ENCODE results near the gene C20orf141.

Gene C20orf141

GRCh38 chr20:2797136-2797983, 17.4 kb upstream of the C20orf141 start:
- no peak overlapping the region for H3K27ac ChIP-seq (ENCODE audit: low read depth, low read length)
- H3K36me3 ChIP-seq (ENCODE audit: control insufficient read depth, insufficient read depth, low read length): peaks cover 13% of the 10 kb centered on the region
- H2AK5ac ChIP-seq (ENCODE audit: low read length): no peak overlapping the region
- peaks cover 7% of the 10 kb centered on the region for H3K27me3 ChIP-seq (ENCODE audit: insufficient read depth, low read length, poor library complexity)
- H4K5ac ChIP-seq (ENCODE audit: low read length): no peak overlapping the region
- H2BK120ac ChIP-seq (ENCODE audit: low read depth, low read length): no peak overlapping the region
- no peaks in the 10 kb centered on the region for H3K79me1 ChIP-seq (ENCODE audit: low read length)
- H3K79me2 ChIP-seq (ENCODE audit: control insufficient read depth, insufficient read depth, low read length): no peaks in the 10 kb centered on the region
- no peak overlapping the region for H2BK5ac ChIP-seq (ENCODE audit: low read length)
- no peak overlapping the region for H2BK15ac ChIP-seq (replicated peaks; ENCODE audit: low read depth)
- no peak overlapping the region for H3K4me3 ChIP-seq (ENCODE audit: low read length)
- WGBS (ENCODE audit: extremely low coverage, insufficient coverage, low lambda C conversion rate): no CpG with 5 or more reads among the region's 16 CpGs
- no peak overlapping the region for H3K23ac ChIP-seq (ENCODE audit: low read length)
- H3K4me2 ChIP-seq (ENCODE audit: low read length): no peak overlapping the region
- H3K4ac ChIP-seq (ENCODE audit: low read depth, low read length): no peak overlapping the region
- H3K4me1 ChIP-seq (ENCODE audit: control insufficient read depth, low read depth, low read length): peaks cover 4% of the 10 kb centered on the region
- H3K9ac ChIP-seq (ENCODE audit: low read length): no peak overlapping the region
- DNase-seq: no peak
- no peak overlapping the region for H4K8ac ChIP-seq (ENCODE audit: low read depth, low read length)
- H3K18ac ChIP-seq (ENCODE audit: low read length): no peak overlapping the region
- H3K56ac ChIP-seq (ENCODE audit: low read length): no peak overlapping the region

GRCh38 chr20:2798095-2798805, 16.5 kb upstream of the C20orf141 start:
- no peak overlapping the region for H4K5ac ChIP-seq (ENCODE audit: low read length)
- H3K56ac ChIP-seq (ENCODE audit: low read length): peak overlapping the region; percentile 25
- peaks cover 13% of the 10 kb centered on the region for H3K27me3 ChIP-seq (ENCODE audit: insufficient read depth, low read length, poor library complexity)
- no peak overlapping the region for H3K4me3 ChIP-seq (ENCODE audit: low read length)
- peaks cover 4% of the 10 kb centered on the region for H3K4me1 ChIP-seq (ENCODE audit: control insufficient read depth, low read depth, low read length)
- H3K4ac ChIP-seq (ENCODE audit: low read depth, low read length): no peak overlapping the region
- no peak overlapping the region for H3K27ac ChIP-seq (ENCODE audit: low read depth, low read length)
- no peak overlapping the region for H2BK120ac ChIP-seq (ENCODE audit: low read depth, low read length)
- DNase-seq: no peak
- H3K36me3 ChIP-seq (ENCODE audit: control insufficient read depth, insufficient read depth, low read length): peaks cover 13% of the 10 kb centered on the region
- no peak overlapping the region for H2BK15ac ChIP-seq (replicated peaks; ENCODE audit: low read depth)
- H3K23ac ChIP-seq (ENCODE audit: low read length): no peak overlapping the region
- H3K79me2 ChIP-seq (ENCODE audit: control insufficient read depth, insufficient read depth, low read length): no peaks in the 10 kb centered on the region
- H3K79me1 ChIP-seq (ENCODE audit: low read length): no peaks in the 10 kb centered on the region
- H4K8ac ChIP-seq (ENCODE audit: low read depth, low read length): no peak overlapping the region
- H3K4me2 ChIP-seq (ENCODE audit: low read length): no peak overlapping the region
- no peak overlapping the region for H2AK5ac ChIP-seq (ENCODE audit: low read length)
- H3K18ac ChIP-seq (ENCODE audit: low read length): no peak overlapping the region
- no peak overlapping the region for H2BK5ac ChIP-seq (ENCODE audit: low read length)
- no peak overlapping the region for H3K9ac ChIP-seq (ENCODE audit: low read length)
- no CpG with 5 or more reads among the region's 19 CpGs for WGBS (ENCODE audit: extremely low coverage, insufficient coverage, low lambda C conversion rate)

GRCh38 chr20:2798814-2799213, 16.0 kb upstream of the C20orf141 start:
- no peaks in the 10 kb centered on the region for H3K79me1 ChIP-seq (ENCODE audit: low read length)
- WGBS (ENCODE audit: extremely low coverage, insufficient coverage, low lambda C conversion rate): no CpG with 5 or more reads among the region's 6 CpGs
- H2BK120ac ChIP-seq (ENCODE audit: low read depth, low read length): no peak overlapping the region
- H3K23ac ChIP-seq (ENCODE audit: low read length): no peak overlapping the region
- H2AK5ac ChIP-seq (ENCODE audit: low read length): no peak overlapping the region
- H4K8ac ChIP-seq (ENCODE audit: low read depth, low read length): no peak overlapping the region
- no peak overlapping the region for H3K27ac ChIP-seq (ENCODE audit: low read depth, low read length)
- peak overlapping the region; percentile 75 for H3K9ac ChIP-seq (ENCODE audit: low read length)
- H3K79me2 ChIP-seq (ENCODE audit: control insufficient read depth, insufficient read depth, low read length): no peaks in the 10 kb centered on the region
- no peak overlapping the region for H2BK15ac ChIP-seq (replicated peaks; ENCODE audit: low read depth)
- no peak overlapping the region for H3K4me2 ChIP-seq (ENCODE audit: low read length)
- peaks cover 4% of the 10 kb centered on the region for H3K4me1 ChIP-seq (ENCODE audit: control insufficient read depth, low read depth, low read length)
- H4K5ac ChIP-seq (ENCODE audit: low read length): no peak overlapping the region
- peak overlapping the region; percentile 97 for H3K56ac ChIP-seq (ENCODE audit: low read length)
- DNase-seq: peak; percentile 84
- H3K36me3 ChIP-seq (ENCODE audit: control insufficient read depth, insufficient read depth, low read length): peaks cover 13% of the 10 kb centered on the region
- no peak overlapping the region for H3K4ac ChIP-seq (ENCODE audit: low read depth, low read length)
- H3K18ac ChIP-seq (ENCODE audit: low read length): no peak overlapping the region
- no peak overlapping the region for H3K4me3 ChIP-seq (ENCODE audit: low read length)
- peaks cover 17% of the 10 kb centered on the region for H3K27me3 ChIP-seq (ENCODE audit: insufficient read depth, low read length, poor library complexity)
- H2BK5ac ChIP-seq (ENCODE audit: low read length): no peak overlapping the region

GRCh38 chr20:2799271-2799670, 15.5 kb upstream of the C20orf141 start:
- Histone ChIP-seq H3K36me3 (ENCODE audit: control insufficient read depth, insufficient read depth, low read length) (peaks cover 13% of the 10 kb centered on the region), H3K27me3 (ENCODE audit: insufficient read depth, low read length, poor library complexity) (peaks cover 22% of the 10 kb centered on the region), H4K5ac (ENCODE audit: low read length) (no peak overlapping the region), H3K27ac (ENCODE audit: low read depth, low read length) (peak overlapping the region; percentile 22), H2AK5ac (ENCODE audit: low read length) (no peak overlapping the region), H3K4ac (ENCODE audit: low read depth, low read length) (no peak overlapping the region), H3K18ac (ENCODE audit: low read length) (no peak overlapping the region), H3K79me2 (ENCODE audit: control insufficient read depth, insufficient read depth, low read length) (no peaks in the 10 kb centered on the region), H3K4me1 (ENCODE audit: control insufficient read depth, low read depth, low read length) (peaks cover 4% of the 10 kb centered on the region), H3K56ac (ENCODE audit: low read length) (peak overlapping the region; percentile 97), H3K79me1 (ENCODE audit: low read length) (no peaks in the 10 kb centered on the region), H4K8ac (ENCODE audit: low read depth, low read length) (no peak overlapping the region), H2BK120ac (ENCODE audit: low read depth, low read length) (no peak overlapping the region), H2BK5ac (ENCODE audit: low read length) (no peak overlapping the region), H2BK15ac (replicated peaks; ENCODE audit: low read depth) (no peak overlapping the region), H3K4me3 (ENCODE audit: low read length) (peak overlapping the region; percentile 63), H3K4me2 (ENCODE audit: low read length) (peak overlapping the region; percentile 52), H3K9ac (ENCODE audit: low read length) (peak overlapping the region; percentile 75), H3K23ac (ENCODE audit: low read length) (no peak overlapping the region)
- WGBS (ENCODE audit: extremely low coverage, insufficient coverage, low lambda C conversion rate): no CpG with 5 or more reads among the region's 9 CpGs
- DNase-seq: no peak

GRCh38 chr20:2799688-2800520, 14.9 kb upstream of the C20orf141 start:
- peak overlapping the region; percentile 97 for H3K56ac ChIP-seq (ENCODE audit: low read length)
- H3K27ac ChIP-seq (ENCODE audit: low read depth, low read length): no peak overlapping the region
- no peak overlapping the region for H4K5ac ChIP-seq (ENCODE audit: low read length)
- no peaks in the 10 kb centered on the region for H3K79me2 ChIP-seq (ENCODE audit: control insufficient read depth, insufficient read depth, low read length)
- peak; percentile 65 for DNase-seq
- H3K4me1 ChIP-seq (ENCODE audit: control insufficient read depth, low read depth, low read length): peaks cover 4% of the 10 kb centered on the region
- peak overlapping the region; percentile 63 for H3K4me3 ChIP-seq (ENCODE audit: low read length)
- peaks cover 28% of the 10 kb centered on the region for H3K27me3 ChIP-seq (ENCODE audit: insufficient read depth, low read length, poor library complexity)
- no peak overlapping the region for H2BK5ac ChIP-seq (ENCODE audit: low read length)
- no peaks in the 10 kb centered on the region for H3K79me1 ChIP-seq (ENCODE audit: low read length)
- peak overlapping the region; percentile 52 for H3K4me2 ChIP-seq (ENCODE audit: low read length)
- H3K23ac ChIP-seq (ENCODE audit: low read length): peak overlapping the region; percentile 25
- H4K8ac ChIP-seq (ENCODE audit: low read depth, low read length): no peak overlapping the region
- H2BK120ac ChIP-seq (ENCODE audit: low read depth, low read length): no peak overlapping the region
- no CpG with 5 or more reads among the region's 61 CpGs for WGBS (ENCODE audit: extremely low coverage, insufficient coverage, low lambda C conversion rate)
- no peak overlapping the region for H3K18ac ChIP-seq (ENCODE audit: low read length)
- H2AK5ac ChIP-seq (ENCODE audit: low read length): no peak overlapping the region
- H2BK15ac ChIP-seq (replicated peaks; ENCODE audit: low read depth): no peak overlapping the region
- H3K36me3 ChIP-seq (ENCODE audit: control insufficient read depth, insufficient read depth, low read length): peaks cover 13% of the 10 kb centered on the region
- peak overlapping the region; percentile 75 for H3K9ac ChIP-seq (ENCODE audit: low read length)
- no peak overlapping the region for H3K4ac ChIP-seq (ENCODE audit: low read depth, low read length)
